GM18951 (cell line): Measurements from ENCODE around the gene MLN.

ENCODE experiments used
- POLR2A ChIP-seq: IDR thresholded peaks from 4 replicates; pipeline ENCODE4 v1.6.1; 2011; ENCODE audit warnings: mild to moderate bottlenecking; ENCODE audit not compliant: insufficient read length, insufficient read depth; ENCODE audit errors: extremely low read depth
- in situ Hi-C: fragments of 300-500 bp; cut with MboI; formaldehyde crosslinking; loops from one replicate; pipeline ENCODE4 v1.12.0; 2022; ENCODE audit warnings: low sequenced_read_pairs, mixed read lengths, inconsistent platforms; ENCODE audit not compliant: unreplicated experiment

Gene MLN

GRCh38 chr6:33816911-33817310 is 13.1 kb upstream of the MLN start:
- TF ChIP-seq POLR2A = no peak
- in situ Hi-C loops = no loop called here

- in situ Hi-C loops = no loop called here
- no peak for TF ChIP-seq POLR2A
Measured at GRCh38 chr6:33815854-33816253, 12.1 kb upstream of the MLN start.

- TF ChIP-seq POLR2A = no peak
- in situ Hi-C loops = no loop called here
Measured at GRCh38 chr6:33813990-33814985, 10.5 kb upstream of the MLN start.

- no peak for TF ChIP-seq POLR2A
- in situ Hi-C loops = no loop called here
Measured at GRCh38 chr6:33813246-33813904, 9.6 kb upstream of the MLN start.

GRCh38 chr6:33812669-33813068 is 8.9 kb upstream of the MLN start:
- in situ Hi-C loops = no loop called here
- no peak for TF ChIP-seq POLR2A

- in situ Hi-C loops = no loop called here
- TF ChIP-seq POLR2A = no peak
Measured at GRCh38 chr6:33809594-33809993, 5.8 kb upstream of the MLN start.

GRCh38 chr6:33808641-33809180 is 4.9 kb upstream of the MLN start:
- in situ Hi-C loops = no loop called here
- no peak for TF ChIP-seq POLR2A

- in situ Hi-C loops = no loop called here
- TF ChIP-seq POLR2A = no peak
Measured at GRCh38 chr6:33807606-33808005, 3.8 kb upstream of the MLN start.

- no peak for TF ChIP-seq POLR2A
- in situ Hi-C loops = no loop called here
Measured at GRCh38 chr6:33806841-33807240, 3.0 kb upstream of the MLN start.

- TF ChIP-seq POLR2A = no peak
- in situ Hi-C loops = no loop called here
Measured at GRCh38 chr6:33802186-33802958, 1.4 kb downstream of the MLN start.

GRCh38 chr6:33801611-33802010 is 2.2 kb downstream of the MLN start:
- no peak for TF ChIP-seq POLR2A

GRCh38 chr6:33800248-33800969 is 3.4 kb downstream of the MLN start:
- in situ Hi-C loops = no loop called here
- no peak for TF ChIP-seq POLR2A

More at GRCh38 chr6:33801611-33802010, 2.2 kb downstream of the MLN start:
- in situ Hi-C loops = no loop called here
